ENCODE results near the gene ODAD3. TPM values are rescaled to one million over a fixed set of nuclear protein-coding genes. Genes with fewer than 3 reads are reported as not detected.
"Not testable (repeated sequence)": the region's sequence is repeated elsewhere in the genome, so short reads cannot be mapped to it uniquely, and the experiment has no call there.

ODAD3 gene
- total and polyA plus RNA-seq, 10 of the 15 experiments (the other 5 are each of a cell fraction or from before 2014, with no cell fraction given), result 0.11 to 0.39 (median 0.28) TPM; not detected in 7

- TF ChIP-seq NR2F1 (conservative IDR thresholded peaks at IDR 0.05) (peak; percentile 66), CHD1 (IDR thresholded peaks at IDR 0.05; ENCODE audit: low read depth, low read length) (no peak), GATAD2B (conservative IDR thresholded peaks at IDR 0.05; ENCODE audit: low read depth) (no peak), MEF2A (IDR thresholded peaks at IDR 0.05; ENCODE audit: insufficient read depth, low read depth, low read length) (no peak), SMAD1 (IDR thresholded peaks at IDR 0.05; ENCODE audit: low read depth, partially characterized antibody) (no peak), FOS (IDR thresholded peaks at IDR 0.05; ENCODE audit: borderline replicate concordance, extremely low read depth, insufficient read length) (no peak), ESRRA (IDR thresholded peaks at IDR 0.05; ENCODE audit: low read length) (no peak), RAD51 (IDR thresholded peaks at IDR 0.05) (no peak), SIN3A (IDR thresholded peaks at IDR 0.05; ENCODE audit: low read depth, low read length) (no peak), ATF3 (IDR thresholded peaks at IDR 0.05; ENCODE audit: borderline replicate concordance, extremely low read depth, low read depth, low read length) (no peak), MLLT1 (IDR thresholded peaks at IDR 0.05) (no peak), ZNF592 (IDR thresholded peaks at IDR 0.05) (no peak)
Observed at GRCh38 chr19:11434703-11435056, 241 bp downstream of the ODAD3 start (continued).

GRCh38 chr19:11433526-11433925 lies 1.4 kb downstream of the ODAD3 start:
- peaks cover 15% of the 10 kb centered on the region for H3K79me2 ChIP-seq (ENCODE audit: control insufficient read depth, insufficient read depth, low read length)
- peaks cover 11% of the 10 kb centered on the region for H3K4me1 ChIP-seq (ENCODE audit: control insufficient read depth, insufficient read depth, low read length)
- H3K36me3 ChIP-seq (ENCODE audit: control insufficient read depth in 2 of 2, insufficient read depth in 2 of 2, low read length in 1 of 2); H3K9me3 ChIP-seq (replicated peaks; ENCODE audit: control insufficient read depth, insufficient read depth, low read length); H3K27me3 ChIP-seq (replicated peaks in 1 of 2; ENCODE audit: control insufficient read depth in 2 of 2, insufficient read depth in 2 of 2, low read length in 1 of 2); H3K9ac ChIP-seq (ENCODE audit: control insufficient read depth, insufficient read depth, low read length); FAIRE-seq; H3K4me2 ChIP-seq (ENCODE audit: control insufficient read depth, insufficient read depth); in situ Hi-C loops (cut with MboI); H3K4me3 ChIP-seq; DNase-seq (ENCODE audit: low read depth, low spot score); H2AFZ ChIP-seq (ENCODE audit: control insufficient read depth, low read depth, low read length); ATAC-seq; intact Hi-C loops (cut with micrococcal nuclease; ENCODE audit: unreplicated experiment); H4K20me1 ChIP-seq (ENCODE audit: control insufficient read depth, insufficient read depth); BruUV-seq (replicated peaks); SMC1A ChIA-PET (ENCODE audit: uncharacterized antibody, unreplicated experiment); CTCF ChIA-PET; H3K27ac ChIP-seq (ENCODE audit: control insufficient read depth, insufficient read depth): not testable (repeated sequence)
- ChIA-PET RAD21 (ENCODE audit: unreplicated experiment) (interaction anchor here (1.3 kb wide), 1 partner anchor 52 kb away, joined by 4 read pairs; no protein-coding TSS in a partner anchor), POLR2A (interaction anchor here (0.6 kb wide), 1 partner anchor 479 kb away, joined by 4 read pairs; no protein-coding TSS in a partner anchor)
- 93% methylated on average over 3 of the region's 3 CpGs for WGBS (ENCODE audit: insufficient coverage, insufficient replicate concordance, low lambda C conversion rate, missing lambda C conversion rate)

Data from GM12878 (cell line).